GM19468 (cell line): ENCODE data around the gene PPP2R5B.
"Not testable (repeated sequence)": the region's sequence is repeated elsewhere in the genome, so short reads cannot be mapped to it uniquely, and the experiment has no call there.

Source experiments
- ATAC-seq: cut with Tn5 transposase; IDR thresholded peaks from one replicate; pipeline ENCODE4 v1.9.1; 2021; ENCODE audit warnings: mild to moderate bottlenecking, moderate library complexity, moderate number of reproducible peaks; ENCODE audit not compliant: unreplicated experiment; ENCODE audit errors: extremely low read depth

The PPP2R5B gene

DNA sequence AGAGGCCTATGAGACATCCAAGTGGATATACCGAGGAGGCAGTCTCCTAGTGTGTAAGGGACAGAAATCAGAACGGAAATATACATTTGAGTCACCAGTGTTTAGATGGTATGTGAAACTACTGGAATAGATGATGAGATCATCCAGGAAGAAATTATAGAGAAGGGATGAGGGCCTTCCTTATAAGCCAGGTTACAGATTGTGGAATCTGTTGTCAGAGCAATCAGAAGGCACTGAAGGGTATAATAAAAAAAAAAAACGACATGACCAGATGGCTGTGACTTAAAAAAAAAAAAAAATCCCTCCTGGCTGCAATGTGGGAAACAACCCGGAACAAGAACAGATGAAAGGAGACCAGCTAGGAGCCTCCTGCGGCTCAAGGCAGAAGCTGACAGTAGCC, 44.7 kb downstream of the PPP2R5B start:
- ATAC-seq: no peak

DNA sequence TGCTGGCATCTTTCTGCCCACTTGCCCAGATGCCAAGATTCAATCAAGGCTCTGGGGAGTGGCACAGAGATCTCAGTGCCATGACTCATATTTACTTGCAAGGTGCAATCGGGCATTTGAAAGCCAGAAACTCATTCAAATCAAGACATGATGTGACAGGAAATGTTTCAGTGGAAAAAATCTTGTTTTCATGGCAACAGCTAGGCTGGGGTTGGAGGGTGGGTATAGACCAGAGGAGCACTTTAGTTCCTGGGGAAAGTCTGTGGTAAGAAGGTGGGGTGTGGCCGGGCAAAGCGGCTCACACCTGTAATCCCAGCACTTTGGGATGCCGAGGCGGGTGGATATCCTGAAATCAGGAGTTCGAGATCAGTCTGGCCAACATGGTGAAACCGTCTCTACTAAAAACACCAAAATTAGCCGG, 46.3 kb downstream of the PPP2R5B start:
- no peak for ATAC-seq

DNA sequence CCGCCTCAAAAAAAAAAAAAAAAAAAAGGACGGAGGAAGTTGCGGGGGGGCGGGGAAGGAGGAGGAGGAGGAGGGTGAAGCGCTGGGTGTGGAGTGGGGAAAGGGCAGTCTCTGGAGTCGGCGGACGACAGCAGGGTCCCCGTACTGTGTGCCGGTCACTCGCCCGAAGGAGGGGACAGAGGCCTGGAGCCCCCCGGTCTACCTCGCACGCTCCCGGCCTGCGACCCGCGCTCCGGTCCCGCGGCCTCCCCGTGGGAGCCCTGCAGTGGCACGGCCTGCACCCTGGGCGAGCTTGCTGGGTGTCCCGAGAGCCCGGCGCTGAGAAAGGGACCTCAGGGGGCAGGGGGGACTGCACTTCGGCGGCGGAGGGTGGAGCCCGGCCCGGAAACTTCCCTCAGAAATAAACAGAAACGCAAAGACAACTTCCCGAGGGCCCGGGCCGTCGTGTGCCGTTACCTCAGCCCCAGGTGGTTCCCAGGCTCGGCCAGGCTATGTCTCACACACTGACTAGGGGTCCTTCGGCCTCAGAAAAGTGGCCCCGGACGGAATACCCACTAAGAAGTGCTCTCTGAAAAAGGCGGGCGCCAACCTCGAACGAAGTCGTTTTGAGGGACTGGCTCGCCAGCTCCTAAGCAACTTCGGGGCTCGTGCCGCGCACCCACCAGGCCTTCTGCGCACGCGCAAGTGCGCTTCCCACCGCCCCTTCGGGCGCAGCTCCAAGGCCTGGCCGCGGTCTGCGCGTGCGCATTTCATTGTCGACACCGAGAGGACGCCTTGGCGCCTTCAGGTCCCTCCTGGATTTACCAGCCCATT, 47.1 kb downstream of the PPP2R5B start, which contains the start of gene MAJIN:
MAJIN (minus strand) TSS at position 688 of the 813 bp plus-strand sequence. CDS start 12,703 bp downstream, outside the sequence.
- ATAC-seq: no peak

DNA sequence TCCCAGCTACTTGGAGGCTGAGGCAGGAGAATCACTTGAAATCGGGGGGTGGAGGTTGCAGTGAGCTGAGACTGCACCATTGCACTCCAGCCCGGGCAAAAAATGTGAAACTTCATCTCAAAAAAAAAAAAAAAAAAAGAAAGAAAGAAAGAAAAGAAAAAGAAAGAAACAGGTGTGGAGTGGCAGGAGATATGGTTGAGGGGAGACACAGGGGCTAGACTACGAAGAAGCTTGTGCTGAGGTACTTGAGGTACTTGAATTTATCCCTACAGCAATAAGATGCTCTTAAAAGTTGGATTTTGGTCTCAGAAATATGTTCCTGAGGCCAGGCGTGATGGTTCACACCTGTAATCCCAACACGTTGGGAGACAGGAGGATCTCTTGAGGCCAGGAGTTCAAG, 49.6 kb downstream of the PPP2R5B start:
- ATAC-seq: no peak

DNA sequence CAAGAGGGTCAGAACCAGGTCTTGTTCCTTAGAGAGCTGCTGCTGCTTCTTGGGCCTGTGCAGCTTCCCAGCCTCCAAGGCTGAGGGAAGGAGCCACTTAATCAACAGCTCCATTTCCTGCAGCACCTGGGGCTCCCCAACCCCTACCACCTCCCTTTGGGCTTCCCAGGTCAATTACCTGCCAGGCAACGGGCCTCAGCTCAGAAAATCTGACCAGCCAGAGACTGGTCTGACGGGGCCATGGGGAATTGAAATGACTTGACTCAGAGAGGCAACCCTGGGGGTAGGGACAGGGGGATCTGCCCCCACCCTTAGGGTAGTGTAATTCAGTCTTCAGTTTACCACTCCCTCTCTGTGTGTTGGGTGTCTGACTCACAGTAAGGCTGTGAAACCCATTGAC, 52.2 kb downstream of the PPP2R5B start:
- ATAC-seq: no peak

DNA sequence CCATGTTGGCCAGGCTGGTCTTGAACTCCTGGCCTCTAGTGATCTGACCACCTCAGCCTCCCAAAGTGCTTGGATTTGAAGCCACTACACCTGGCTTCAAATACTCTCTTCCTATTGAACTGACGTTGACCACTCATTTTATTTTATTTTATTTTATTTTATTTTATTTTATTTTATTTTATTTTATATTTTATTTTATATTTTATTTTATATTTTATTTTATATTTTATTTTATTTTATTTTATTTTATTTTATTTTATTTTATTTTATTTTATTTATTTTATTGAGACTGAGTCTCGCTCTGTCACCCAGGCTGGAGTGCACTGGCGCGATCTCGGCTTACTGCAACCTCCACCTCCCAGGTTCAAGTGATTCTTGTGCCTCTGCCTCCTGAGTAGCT, 58.9 kb downstream of the PPP2R5B start:
- ATAC-seq: not testable (repeated sequence)
